Neural cell (in vitro differentiated cells): ENCODE data around the gene CDH4. TPM values are rescaled to one million over a fixed set of nuclear protein-coding genes. Genes with fewer than 3 reads are reported as not detected.

ENCODE experiments used
- H2AFZ ChIP-seq: fragments of 200-600, 300-800 bp; sonication (generic), shearing (Covaris generic); 2 replicates; pipeline ENCODE4 v1.6.0; 2014; ENCODE audit warnings: low read depth, mild to moderate bottlenecking, antibody characterized with exemption, low read length, moderate library complexity
- H3F3A ChIP-seq: fragments of 200-600 bp; shearing (Covaris generic); 2 replicates; pipeline ENCODE4 v1.6.1; 2016; ENCODE audit warnings: mild to moderate bottlenecking, moderate library complexity, mixed read lengths, antibody characterized with exemption, low read length; ENCODE audit not compliant: insufficient read depth, poor library complexity, severe bottlenecking
- H3K27ac ChIP-seq: fragments of 200-600, 300-800 bp; sonication (generic), shearing (Covaris generic); 2 replicates; pipeline ENCODE4 v1.5.1; 2014; ENCODE audit warnings: mild to moderate bottlenecking, low read length, moderate library complexity
- H3K27me3 ChIP-seq: fragments of 300-800, 200-600 bp; sonication (generic), shearing (Covaris generic); 2 replicates; pipeline ENCODE4 v1.6.0; 2014; ENCODE audit warnings: mild to moderate bottlenecking, low read depth, low read length, moderate library complexity; ENCODE audit not compliant: insufficient read depth
- H3K36me3 ChIP-seq: fragments of 300-800, 200-600 bp; sonication (generic), shearing (Covaris generic); 2 replicates; pipeline ENCODE4 v1.5.1; 2014; ENCODE audit warnings: mild to moderate bottlenecking, antibody characterized with exemption, low read length, moderate library complexity; ENCODE audit not compliant: insufficient read depth
- H3K4me2 ChIP-seq: fragments of 300-800, 200-600 bp; sonication (generic), shearing (Covaris generic); 2 replicates; pipeline ENCODE4 v1.6.0; 2014; ENCODE audit warnings: mild to moderate bottlenecking, low read length
- H3K4me3 ChIP-seq: fragments of 300-800, 200-600 bp; sonication (generic), shearing (Covaris generic); 2 replicates; pipeline ENCODE4 v1.5.1; 2014; ENCODE audit warnings: mild to moderate bottlenecking, low read length, moderate library complexity
- H3K79me2 ChIP-seq: fragments of 200-600 bp; shearing (Covaris generic); replicated peaks from 2 replicates; pipeline ENCODE4 v1.6.0; 2014; ENCODE audit warnings: mild to moderate bottlenecking, low read length, moderate library complexity; ENCODE audit not compliant: insufficient read depth
- H3K9ac ChIP-seq: fragments of 300-800, 200-600 bp; sonication (generic), shearing (Covaris generic); 2 replicates; pipeline ENCODE4 v1.6.1; 2016; ENCODE audit warnings: mild to moderate bottlenecking, low read length, mixed read lengths
- H3K9me2 ChIP-seq: fragments of 200-600 bp; shearing (Covaris generic); 2 replicates; pipeline ENCODE4 v1.6.1; 2016; ENCODE audit warnings: mild to moderate bottlenecking, low read length, mixed read lengths; ENCODE audit not compliant: insufficient read depth
- H3K9me3 ChIP-seq: fragments of 200-600, 300-800 bp; sonication (generic), shearing (Covaris generic); 2 replicates; pipeline ENCODE4 v1.6.1; 2016; ENCODE audit warnings: mild to moderate bottlenecking, mixed run types, low read length, moderate library complexity, mixed read lengths
- H4K20me1 ChIP-seq: fragments of 200-600 bp; shearing (Covaris generic); 2 replicates; pipeline ENCODE4 v1.6.1; 2016; ENCODE audit warnings: mild to moderate bottlenecking, mixed run types; ENCODE audit not compliant: insufficient read depth
- EP300 ChIP-seq: fragments of 450-650 bp; conservative IDR thresholded peaks from 2 replicates; pipeline ENCODE4 v1.6.1; 2014; ENCODE audit warnings: antibody characterized with exemption, mild to moderate bottlenecking, moderate library complexity; ENCODE audit not compliant: poor library complexity, severe bottlenecking
- EZH2 ChIP-seq: fragments of 200-600, 300-800 bp; shearing (Covaris generic), sonication (generic); IDR thresholded peaks from 2 replicates; pipeline ENCODE4 v1.6.1; 2014; ENCODE audit warnings: antibody characterized with exemption, low read length, borderline replicate concordance, mild to moderate bottlenecking; ENCODE audit not compliant: insufficient read depth, poor library complexity, severe bottlenecking
- MXI1 ChIP-seq: fragments of 450-650 bp; conservative IDR thresholded peaks from 2 replicates; pipeline ENCODE4 v1.6.1; 2014; ENCODE audit warnings: antibody characterized with exemption, mild to moderate bottlenecking; ENCODE audit not compliant: poor library complexity, severe bottlenecking
- POLR2AphosphoS5 ChIP-seq: IDR thresholded peaks from 2 replicates; pipeline ENCODE4 v1.6.1; 2012
- RAD21 ChIP-seq: fragments of 450-650 bp; conservative IDR thresholded peaks from 2 replicates; pipeline ENCODE4 v1.6.1; 2014; ENCODE audit warnings: antibody characterized with exemption, mild to moderate bottlenecking, moderate library complexity
- SMC3 ChIP-seq: fragments of 450-650 bp; conservative IDR thresholded peaks from 2 replicates; pipeline ENCODE4 v1.6.1; 2014; ENCODE audit warnings: antibody characterized with exemption, mild to moderate bottlenecking, moderate library complexity; ENCODE audit not compliant: poor library complexity
- TAF1 ChIP-seq: IDR thresholded peaks from 2 replicates; pipeline ENCODE4 v1.6.1; 2012; ENCODE audit warnings: low read depth
- polyA plus RNA-seq: library from polyadenylated mRNA; depleted of rRNA; stranded (reverse); fragments of >200 nt; gene quantifications from 2 replicates; pipeline ENCODE4 v1.2.3, GENCODE V29; 2014
- TF ChIP-seq, protein P1 (sequence below): fragments of 450-650 bp; IDR thresholded peaks from 2 replicates; pipeline ENCODE4 v1.5.1; 2014; ENCODE audit warnings: antibody characterized with exemption, mild to moderate bottlenecking, moderate library complexity; ENCODE audit not compliant: poor library complexity, severe bottlenecking
- TF ChIP-seq, protein P2 (sequence below): IDR thresholded peaks from 2 replicates; pipeline ENCODE4 v1.6.1; 2012; ENCODE audit warnings: borderline replicate concordance

The CDH4 gene
- polyA plus RNA-seq, 1 donor from 2014 or later, result 24.6 TPM

DNA sequence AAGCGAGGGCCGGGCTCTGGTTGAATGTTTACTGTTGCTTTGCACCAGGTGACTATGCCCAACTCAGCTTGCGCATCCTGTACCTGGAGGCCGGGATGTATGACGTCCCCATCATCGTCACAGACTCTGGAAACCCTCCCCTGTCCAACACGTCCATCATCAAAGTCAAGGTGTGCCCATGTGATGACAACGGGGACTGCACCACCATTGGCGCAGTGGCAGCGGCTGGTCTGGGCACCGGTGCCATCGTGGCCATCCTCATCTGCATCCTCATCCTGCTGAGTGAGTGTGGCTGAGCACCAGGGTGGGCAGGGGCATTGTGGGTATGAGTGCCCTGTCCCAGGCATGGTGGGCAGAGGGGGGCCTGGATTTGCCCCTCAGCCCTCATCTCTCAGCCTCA lies 677.5 kb downstream of the CDH4 start:
- H3K27ac ChIP-seq, result no peak overlapping the region
- H2AFZ ChIP-seq, result no peak overlapping the region
- H3K79me2 ChIP-seq, result no peaks in the 10 kb centered on the region
- H3K4me2 ChIP-seq, result no peak overlapping the region
- H3K9me2 ChIP-seq, result no peaks in the 10 kb centered on the region
- TF ChIP-seq POLR2AphosphoS5 (no peak), SMC3 (no peak), MXI1 (no peak), RAD21 (no peak), EZH2 (no peak), TAF1 (no peak), EP300 (no peak)
- TF ChIP-seq, protein P1, sequence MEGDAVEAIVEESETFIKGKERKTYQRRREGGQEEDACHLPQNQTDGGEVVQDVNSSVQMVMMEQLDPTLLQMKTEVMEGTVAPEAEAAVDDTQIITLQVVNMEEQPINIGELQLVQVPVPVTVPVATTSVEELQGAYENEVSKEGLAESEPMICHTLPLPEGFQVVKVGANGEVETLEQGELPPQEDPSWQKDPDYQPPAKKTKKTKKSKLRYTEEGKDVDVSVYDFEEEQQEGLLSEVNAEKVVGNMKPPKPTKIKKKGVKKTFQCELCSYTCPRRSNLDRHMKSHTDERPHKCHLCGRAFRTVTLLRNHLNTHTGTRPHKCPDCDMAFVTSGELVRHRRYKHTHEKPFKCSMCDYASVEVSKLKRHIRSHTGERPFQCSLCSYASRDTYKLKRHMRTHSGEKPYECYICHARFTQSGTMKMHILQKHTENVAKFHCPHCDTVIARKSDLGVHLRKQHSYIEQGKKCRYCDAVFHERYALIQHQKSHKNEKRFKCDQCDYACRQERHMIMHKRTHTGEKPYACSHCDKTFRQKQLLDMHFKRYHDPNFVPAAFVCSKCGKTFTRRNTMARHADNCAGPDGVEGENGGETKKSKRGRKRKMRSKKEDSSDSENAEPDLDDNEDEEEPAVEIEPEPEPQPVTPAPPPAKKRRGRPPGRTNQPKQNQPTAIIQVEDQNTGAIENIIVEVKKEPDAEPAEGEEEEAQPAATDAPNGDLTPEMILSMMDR, result no peak
- TF ChIP-seq, protein P2, sequence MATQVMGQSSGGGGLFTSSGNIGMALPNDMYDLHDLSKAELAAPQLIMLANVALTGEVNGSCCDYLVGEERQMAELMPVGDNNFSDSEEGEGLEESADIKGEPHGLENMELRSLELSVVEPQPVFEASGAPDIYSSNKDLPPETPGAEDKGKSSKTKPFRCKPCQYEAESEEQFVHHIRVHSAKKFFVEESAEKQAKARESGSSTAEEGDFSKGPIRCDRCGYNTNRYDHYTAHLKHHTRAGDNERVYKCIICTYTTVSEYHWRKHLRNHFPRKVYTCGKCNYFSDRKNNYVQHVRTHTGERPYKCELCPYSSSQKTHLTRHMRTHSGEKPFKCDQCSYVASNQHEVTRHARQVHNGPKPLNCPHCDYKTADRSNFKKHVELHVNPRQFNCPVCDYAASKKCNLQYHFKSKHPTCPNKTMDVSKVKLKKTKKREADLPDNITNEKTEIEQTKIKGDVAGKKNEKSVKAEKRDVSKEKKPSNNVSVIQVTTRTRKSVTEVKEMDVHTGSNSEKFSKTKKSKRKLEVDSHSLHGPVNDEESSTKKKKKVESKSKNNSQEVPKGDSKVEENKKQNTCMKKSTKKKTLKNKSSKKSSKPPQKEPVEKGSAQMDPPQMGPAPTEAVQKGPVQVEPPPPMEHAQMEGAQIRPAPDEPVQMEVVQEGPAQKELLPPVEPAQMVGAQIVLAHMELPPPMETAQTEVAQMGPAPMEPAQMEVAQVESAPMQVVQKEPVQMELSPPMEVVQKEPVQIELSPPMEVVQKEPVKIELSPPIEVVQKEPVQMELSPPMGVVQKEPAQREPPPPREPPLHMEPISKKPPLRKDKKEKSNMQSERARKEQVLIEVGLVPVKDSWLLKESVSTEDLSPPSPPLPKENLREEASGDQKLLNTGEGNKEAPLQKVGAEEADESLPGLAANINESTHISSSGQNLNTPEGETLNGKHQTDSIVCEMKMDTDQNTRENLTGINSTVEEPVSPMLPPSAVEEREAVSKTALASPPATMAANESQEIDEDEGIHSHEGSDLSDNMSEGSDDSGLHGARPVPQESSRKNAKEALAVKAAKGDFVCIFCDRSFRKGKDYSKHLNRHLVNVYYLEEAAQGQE, result no peak
- H3K27me3 ChIP-seq, result no peaks in the 10 kb centered on the region
- no peaks in the 10 kb centered on the region for H3F3A ChIP-seq
- no peaks in the 10 kb centered on the region for H3K9me3 ChIP-seq
- H3K9ac ChIP-seq, result no peak overlapping the region
- peaks cover 5% of the 10 kb centered on the region for H3K36me3 ChIP-seq
- no peaks in the 10 kb centered on the region for H4K20me1 ChIP-seq
- no peak overlapping the region for H3K4me3 ChIP-seq

DNA sequence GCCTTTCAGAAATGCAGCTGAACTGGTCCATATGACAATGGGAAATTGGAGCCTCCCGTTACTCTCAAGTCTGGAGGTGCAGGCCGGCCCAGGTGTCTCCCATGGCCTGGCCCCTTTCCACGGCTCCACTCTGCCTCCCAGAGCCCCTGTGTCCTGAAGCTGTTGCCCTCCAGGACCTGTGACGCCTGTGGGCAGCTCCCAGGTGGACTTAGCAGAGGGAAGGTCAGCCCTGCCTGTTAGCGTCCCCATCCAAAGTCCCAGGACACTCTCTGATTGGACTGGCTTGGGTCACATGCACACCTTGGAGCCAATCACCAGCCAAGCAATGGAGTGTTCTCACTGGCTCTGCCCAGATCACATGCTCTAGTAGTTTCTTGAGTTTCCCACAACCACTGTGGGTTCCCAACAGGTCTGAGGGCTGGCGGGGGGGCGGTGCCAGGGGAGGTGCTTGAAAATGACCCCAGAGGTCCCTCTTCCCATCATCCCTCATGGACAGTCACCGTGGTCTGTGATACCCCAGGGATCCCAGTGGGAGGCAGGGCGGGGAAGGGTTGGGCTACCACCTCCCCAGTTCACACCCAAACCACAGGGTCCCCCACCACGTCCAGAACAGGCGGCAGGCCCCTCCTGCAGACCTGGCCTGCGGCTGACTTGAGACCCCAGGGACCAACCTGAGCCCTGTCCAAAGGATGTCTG lies 678.1 kb downstream of the CDH4 start:
- TF ChIP-seq, protein P1, result no peak
- TF ChIP-seq EZH2, result no peak
- peaks cover 5% of the 10 kb centered on the region for H3K36me3 ChIP-seq

More for the DNA sequence above, 678.1 kb downstream of the CDH4 start:
- Histone ChIP-seq H3F3A (no peaks in the 10 kb centered on the region), H3K4me3 (no peak overlapping the region), H3K9ac (no peak overlapping the region), H3K9me2 (no peaks in the 10 kb centered on the region), H4K20me1 (no peaks in the 10 kb centered on the region), H3K79me2 (no peaks in the 10 kb centered on the region), H3K4me2 (no peak overlapping the region), H2AFZ (no peak overlapping the region), H3K27ac (no peak overlapping the region), H3K27me3 (no peaks in the 10 kb centered on the region), H3K9me3 (no peaks in the 10 kb centered on the region)
